Small intestine (tissue), 7 donors: ENCODE measurements around the gene GGT6. TPM values are rescaled to one million over a fixed set of nuclear protein-coding genes. Genes with fewer than 3 reads are reported as not detected.
A peak's percentile ranks its signal among the peaks of the same experiment; 100 is the strongest.

Experiments used
- DNase-seq, 2 donors: peaks; one replicate each; pipeline versions ENCODE4 v3.0.0 to v3.0.0-alpha.2; 2013
- FAIRE-seq: peaks from 2 replicates; lab custom pipeline; 2012; peaks lifted over from hg19 to GRCh38; lab: Jason Lieb, UNC
- H3K27ac ChIP-seq, 3 donors: one replicate each; pipeline ENCODE4 v1.5.1; 2013; ENCODE audit warnings: low read length in 2 of 3, mild to moderate bottlenecking in 2 of 3, control low read depth in 1 of 3, inconsistent platforms in 1 of 3, low read depth in 1 of 3, moderate library complexity in 1 of 3
- H3K27me3 ChIP-seq, 3 donors: one replicate each; pipeline ENCODE4 v1.6.1; 2013; ENCODE audit warnings: low read length in 3 of 3, inconsistent platforms in 1 of 3; ENCODE audit not compliant: control insufficient read depth in 3 of 3, insufficient read depth in 3 of 3
- H3K36me3 ChIP-seq, 3 donors: one replicate each; pipeline ENCODE4 v1.6.1; 2013; ENCODE audit warnings: low read length in 3 of 3, inconsistent platforms in 1 of 3, low read depth in 1 of 3, mild to moderate bottlenecking in 1 of 3, moderate library complexity in 1 of 3; ENCODE audit not compliant: control insufficient read depth in 3 of 3, insufficient read depth in 2 of 3
- H3K4me1 ChIP-seq, 3 donors: one replicate each; pipeline ENCODE4 v1.6.1; 2013; ENCODE audit warnings: low read length in 2 of 3, inconsistent platforms in 1 of 3, low read depth in 1 of 3, mild to moderate bottlenecking in 1 of 3, moderate library complexity in 1 of 3; ENCODE audit not compliant: control insufficient read depth in 3 of 3, insufficient read depth in 2 of 3
- H3K4me3 ChIP-seq, 3 donors: one replicate each; pipeline ENCODE4 v1.5.1; 2013; ENCODE audit warnings: low read length in 3 of 3, control low read depth in 1 of 3, inconsistent platforms in 1 of 3, low read depth in 1 of 3, mild to moderate bottlenecking in 1 of 3, moderate library complexity in 1 of 3
- H3K9me3 ChIP-seq, 2 donors: one replicate each; pipeline ENCODE4 v1.6.1; 2013; ENCODE audit warnings: low read depth in 1 of 2, low read length in 1 of 2; ENCODE audit not compliant: control insufficient read depth in 2 of 2, insufficient read depth in 1 of 2
- WGBS, 3 donors: extraction: QIAGEN DNeasy Blood & Tissue Kit; methylation state at CpG; one replicate each; pipeline ENCODE4 v1.1.7; 2013; 5-methylcytosine and 5-hydroxymethylcytosine counted together
- polyA plus RNA-seq, 4 donors: library from polyadenylated mRNA; stranded (reverse) in 3 of 4; unstranded in 1 of 4; fragments of 200-250 nt in 3 of 4; fragments of 120-200 nt in 1 of 4; gene quantifications; one replicate each; pipeline versions ENCODE4 v1.2.1 to v1.2.3, GENCODE V29; 2013
- donor health status: healthy with polysubstance abuse.
- donor health status: control.
- donor health status: control.
- donor health status: Bipolar disorder and iron deficiency.
- donor health status: healthy.

The GGT6 gene
- polyA plus RNA-seq, 4 donors, result 4.5 to 63.9 (median 21.4) TPM

DNA sequence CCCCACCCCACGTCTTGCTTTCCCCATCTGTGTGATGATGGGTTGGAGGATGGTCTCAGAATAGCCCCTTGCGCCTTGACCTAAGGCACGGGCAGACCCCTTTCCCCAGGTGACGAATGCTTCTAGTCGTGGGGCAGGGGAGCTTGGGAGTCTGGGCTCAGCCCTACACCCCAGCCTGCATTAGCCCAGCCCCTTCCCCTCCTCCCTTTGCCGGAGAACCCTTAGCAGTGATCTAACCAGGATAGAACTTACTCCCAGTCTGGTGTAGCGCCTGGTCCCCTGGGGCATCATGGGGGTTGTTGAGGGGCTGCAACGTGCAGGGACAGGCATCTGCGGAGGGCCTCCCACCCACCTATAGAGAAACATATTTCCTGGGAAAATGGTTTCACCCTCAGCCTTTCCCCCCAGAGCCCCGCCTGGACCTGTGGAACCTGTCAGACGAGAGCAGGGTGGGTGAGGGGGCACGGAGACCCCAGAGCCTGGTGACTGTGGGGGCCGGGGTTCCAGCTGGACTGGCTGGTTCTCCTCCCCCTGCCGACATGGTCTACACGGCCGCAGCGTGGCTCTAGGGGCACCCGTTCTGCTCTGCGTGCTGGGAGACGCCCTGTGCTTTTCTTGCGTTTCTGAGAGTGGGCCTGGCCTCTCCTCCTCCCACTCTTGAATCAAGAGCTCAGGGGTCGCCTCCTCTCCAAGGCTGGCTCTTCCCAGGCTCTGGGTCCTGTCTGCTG, 28.7 kb upstream of the GGT6 start:
- no peak for FAIRE-seq
- WGBS, 3 donors, result 77 to 82% (median 80%) methylated on average over 21 to 22 of the region's 22 CpGs
- no peak overlapping the region for H3K4me3 ChIP-seq

DNA sequence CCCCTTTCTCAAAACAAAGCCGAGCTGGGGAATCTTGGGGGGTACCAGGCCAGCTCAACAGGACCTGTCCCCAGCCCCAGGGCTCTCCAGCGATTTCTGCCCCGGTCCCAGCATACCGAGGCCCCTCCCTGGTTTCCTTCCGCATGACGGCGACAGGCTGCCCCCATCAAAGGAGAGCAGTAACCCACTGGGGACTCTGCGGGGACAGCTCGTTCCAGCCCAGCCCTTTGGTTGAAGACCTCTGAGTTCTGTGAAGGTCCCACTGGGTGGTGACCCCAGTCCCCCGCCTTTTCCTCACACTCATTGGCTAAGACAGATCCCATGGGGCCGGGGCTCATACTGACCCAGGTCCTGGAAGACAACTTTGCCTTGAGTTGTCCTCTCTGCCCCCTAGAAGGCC, 28.0 kb upstream of the GGT6 start:
- H3K27me3 ChIP-seq, result peaks cover 2 to 17% (median 12%) of the 10 kb centered on the region in 3 donors
- FAIRE-seq, result no peak
- no peak for DNase-seq
- no peak overlapping the region for H3K4me3 ChIP-seq
- peaks cover 0 to 39% (median 0%) of the 10 kb centered on the region in 3 donors for H3K4me1 ChIP-seq
- 75 to 91% (median 83%) methylated on average over 11 of the region's 11 CpGs for WGBS, 3 donors
- H3K27ac ChIP-seq, result no peak overlapping the region
- H3K9me3 ChIP-seq, result no peaks in the 10 kb centered on the region
- H3K36me3 ChIP-seq, result peaks cover 0 to 13% (median 0%) of the 10 kb centered on the region in 3 donors

More for the DNA sequence above, 28.7 kb upstream of the GGT6 start:
- H3K27ac ChIP-seq, result no peak overlapping the region
- H3K27me3 ChIP-seq, result peaks cover under 1 to 17% (median 5%) of the 10 kb centered on the region in 3 donors
- peaks cover 0 to 32% (median 0%) of the 10 kb centered on the region in 3 donors for H3K4me1 ChIP-seq
- peaks cover 0 to 18% (median 0%) of the 10 kb centered on the region in 3 donors for H3K36me3 ChIP-seq
- H3K9me3 ChIP-seq, result no peaks in the 10 kb centered on the region
- DNase-seq, result no peak

DNA sequence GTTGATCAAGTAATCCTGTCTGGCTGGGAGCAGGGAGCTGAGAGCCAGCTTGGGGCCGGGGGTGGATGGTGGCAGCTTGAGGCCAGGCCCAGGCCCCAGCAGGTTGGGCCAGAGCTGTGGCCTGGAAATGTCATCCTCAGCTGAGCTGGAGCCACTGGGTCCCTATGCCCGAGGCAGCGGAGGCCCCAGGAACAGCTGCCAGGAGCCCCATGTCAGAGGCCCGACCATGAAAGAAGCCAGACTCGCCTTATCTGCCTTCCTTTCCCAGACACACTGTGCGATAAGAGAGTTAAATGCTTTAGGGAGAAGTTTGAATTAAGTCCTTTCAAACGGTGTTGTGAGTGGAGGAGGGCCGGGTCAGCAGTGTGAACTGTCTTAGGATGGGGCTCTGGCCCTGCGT, 27.4 kb upstream of the GGT6 start:
- DNase-seq, result peak in 1 of 2 donors; percentile 41
- Histone ChIP-seq H3K27me3 (peaks cover 8 to 21% (median 18%) of the 10 kb centered on the region in 3 donors), H3K27ac (peak overlapping the region in 1 of 3 donors; percentile 27), H3K36me3 (peaks cover 0 to 7% (median 0%) of the 10 kb centered on the region in 3 donors), H3K4me3 (no peak overlapping the region), H3K4me1 (peaks cover 0 to 42% (median 0%) of the 10 kb centered on the region in 3 donors), H3K9me3 (no peaks in the 10 kb centered on the region)
- WGBS, 3 donors, result 50 to 62% (median 55%) methylated on average over 9 of the region's 9 CpGs
- FAIRE-seq, result no peak

- FAIRE-seq, result no peak
- H3K27ac ChIP-seq, result peak overlapping the region in 1 of 3 donors; percentile 17
- 80 to 94% (median 91%) methylated on average over 7 of the region's 7 CpGs for whole genome bisulfite sequencing, 3 donors
- H3K27me3 ChIP-seq, result peaks cover 11 to 23% (median 18%) of the 10 kb centered on the region in 3 donors
- H3K4me3 ChIP-seq, result no peak overlapping the region
- H3K9me3 ChIP-seq, result no peaks in the 10 kb centered on the region
- peaks cover 0 to 5% (median 0%) of the 10 kb centered on the region in 3 donors for H3K36me3 ChIP-seq
- H3K4me1 ChIP-seq, result peaks cover 0 to 42% (median 0%) of the 10 kb centered on the region in 3 donors
- DNase-seq, result no peak
These were observed 26.8 kb upstream of the GGT6 start for GRCh38 chr17:4587195-4587594.

- Histone ChIP-seq H3K4me1 (peaks cover 0 to 42% (median 0%) of the 10 kb centered on the region in 3 donors), H3K27ac (no peak overlapping the region), H3K27me3 (peaks cover 11 to 23% (median 18%) of the 10 kb centered on the region in 3 donors), H3K4me3 (peak overlapping the region in 1 of 3 donors; percentile 46), H3K36me3 (peaks cover 0 to 2% (median 0%) of the 10 kb centered on the region in 3 donors), H3K9me3 (no peaks in the 10 kb centered on the region)
- no peak for FAIRE-seq
- DNase-seq, result peak in 1 of 2 donors; percentile 15
- 79 to 84% (median 79%) methylated on average over 9 of the region's 9 CpGs for WGBS, 3 donors
These were observed 25.7 kb upstream of the GGT6 start for GRCh38 chr17:4586043-4586442.

- 37 to 66% (median 51%) methylated on average over 7 of the region's 7 CpGs for whole genome bisulfite sequencing, 3 donors
- H3K4me3 ChIP-seq, result peak overlapping the region in 1 of 3 donors; percentile 46
- peaks cover 0 to 2% (median 0%) of the 10 kb centered on the region in 3 donors for H3K36me3 ChIP-seq
- peaks cover 0 to 42% (median 0%) of the 10 kb centered on the region in 3 donors for H3K4me1 ChIP-seq
- DNase-seq (no peak), FAIRE-seq (no peak)
- H3K9me3 ChIP-seq, result no peaks in the 10 kb centered on the region
- peaks cover 11 to 23% (median 18%) of the 10 kb centered on the region in 3 donors for H3K27me3 ChIP-seq
- no peak overlapping the region for H3K27ac ChIP-seq
These were observed 25.2 kb upstream of the GGT6 start for GRCh38 chr17:4585638-4585994.

DNA sequence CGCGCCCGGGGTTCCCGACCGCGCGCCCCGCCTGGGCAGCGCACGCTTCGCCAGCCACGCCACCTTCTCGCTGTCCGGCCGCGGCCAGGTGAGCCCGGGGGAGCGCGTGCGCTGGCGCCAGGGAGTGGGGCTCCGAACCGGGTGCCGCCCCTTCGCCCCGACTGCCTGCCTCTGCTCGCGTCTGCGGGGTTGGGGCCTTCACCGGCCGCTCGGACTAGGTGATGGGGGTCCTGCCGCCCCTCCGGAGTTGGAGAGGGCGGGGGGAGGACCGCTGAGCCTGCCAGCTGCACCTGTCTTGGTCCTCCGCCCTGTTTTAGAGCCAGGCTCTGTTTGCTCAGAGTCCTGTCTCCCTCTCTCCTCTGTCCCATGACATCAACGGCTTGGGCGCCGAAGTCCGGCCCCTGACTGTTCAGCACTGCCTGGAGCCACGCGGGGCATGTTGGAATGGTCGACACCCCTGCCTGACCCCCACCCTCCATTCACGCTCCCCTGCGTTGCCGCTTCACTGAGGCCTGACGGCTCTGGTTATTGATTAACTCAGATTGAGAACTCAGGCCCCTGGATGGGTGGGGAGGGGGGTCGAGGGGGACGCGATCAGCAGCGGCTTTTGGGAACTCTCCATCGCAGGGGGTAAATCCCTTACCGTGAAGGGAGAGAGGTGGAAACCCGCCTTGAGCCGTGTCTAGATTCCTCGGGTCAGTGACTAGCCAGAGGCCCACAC, 24.7 kb upstream of the GGT6 start:
- no peak for FAIRE-seq
- peaks cover 11 to 23% (median 18%) of the 10 kb centered on the region in 3 donors for H3K27me3 ChIP-seq
- H3K4me1 ChIP-seq, result peaks cover 0 to 42% (median 0%) of the 10 kb centered on the region in 3 donors
- no peak overlapping the region for H3K27ac ChIP-seq
- H3K9me3 ChIP-seq, result no peaks in the 10 kb centered on the region
- H3K36me3 ChIP-seq, result peaks cover 0 to 2% (median 0%) of the 10 kb centered on the region in 3 donors
- peak overlapping the region in 2 of 3 donors; percentile 46 to 49 for H3K4me3 ChIP-seq
- WGBS, 3 donors, result 8 to 20% (median 18%) methylated on average over 32 to 57 of the region's 57 CpGs
- peak in 1 of 2 donors; percentile 65 for DNase-seq
